ENCODE results near the gene CERS5. TPM values are rescaled to one million over a fixed set of nuclear protein-coding genes. Genes with fewer than 3 reads are reported as not detected.

The CERS5 gene
- total and polyA plus RNA-seq, 4 donors, result 6.9 to 16.2 (median 8.2) TPM

GRCh38 chr12:50086148-50086547 is 81.0 kb downstream of the CERS5 start:
- H3K9me3 ChIP-seq (ENCODE audit: control insufficient read depth in 4 of 4, low read length in 3 of 4), result no peaks in the 10 kb centered on the region
- no peaks in the 10 kb centered on the region for H3K27me3 ChIP-seq (ENCODE audit: control insufficient read depth in 4 of 4, insufficient read depth in 4 of 4, low read length in 3 of 4)
- H3K4me3 ChIP-seq (ENCODE audit: low read depth in 1 of 3, low read length in 3 of 3), result no peak overlapping the region
- H3K36me3 ChIP-seq (ENCODE audit: control insufficient read depth in 4 of 4, insufficient read depth in 3 of 4, low read depth in 1 of 4, low read length in 3 of 4), result peaks cover 7 to 35% (median 24%) of the 10 kb centered on the region in 4 donors
- no peak for DNase-seq (ENCODE audit: low spot score)
- TF ChIP-seq RXRA (IDR thresholded peaks at IDR 0.05), result no peak
- TF ChIP-seq GABPA (IDR thresholded peaks at IDR 0.05 in 1 of 2, conservative IDR thresholded peaks at IDR 0.05 in 1 of 2), result no peak
- no peak for TF ChIP-seq TAF1 (conservative IDR thresholded peaks at IDR 0.05)
- TF ChIP-seq REST (IDR thresholded peaks at IDR 0.05), result no peak
- TF ChIP-seq, protein P1, sequence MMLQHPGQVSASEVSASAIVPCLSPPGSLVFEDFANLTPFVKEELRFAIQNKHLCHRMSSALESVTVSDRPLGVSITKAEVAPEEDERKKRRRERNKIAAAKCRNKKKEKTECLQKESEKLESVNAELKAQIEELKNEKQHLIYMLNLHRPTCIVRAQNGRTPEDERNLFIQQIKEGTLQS (IDR thresholded peaks at IDR 0.05), result no peak
- TF ChIP-seq FOXA1 (IDR thresholded peaks at IDR 0.05), result no peak
- no peak for TF ChIP-seq HNF4G (IDR thresholded peaks at IDR 0.05)
- TF ChIP-seq ZBTB33 (IDR thresholded peaks at IDR 0.05), result no peak
- TF ChIP-seq MAX (IDR thresholded peaks at IDR 0.05), result no peak
- no peak for TF ChIP-seq JUND (IDR thresholded peaks at IDR 0.05)
- no peak for TF ChIP-seq HNF4A (conservative IDR thresholded peaks at IDR 0.05)
- TF ChIP-seq CTCF (IDR thresholded peaks at IDR 0.05; ENCODE audit: low read depth, low read length, missing input control), result no peak
- no peak for TF ChIP-seq NR2F2 (IDR thresholded peaks at IDR 0.05)
- TF ChIP-seq YY1 (IDR thresholded peaks at IDR 0.05), result no peak
- no peak for TF ChIP-seq SP1 (IDR thresholded peaks at IDR 0.05)
- no peak for TF ChIP-seq RAD21 (IDR thresholded peaks at IDR 0.05)
- no peak for TF ChIP-seq EGR1 (IDR thresholded peaks at IDR 0.05; ENCODE audit: low read depth in 2 of 2)
- H3K4me1 ChIP-seq (ENCODE audit: control insufficient read depth in 4 of 4, insufficient read depth in 4 of 4, low read length in 3 of 4), result peaks cover 0 to 24% (median 9%) of the 10 kb centered on the region in 4 donors
- H3K9ac ChIP-seq (ENCODE audit: low read depth in 1 of 2, low read length in 2 of 2), result no peak overlapping the region
- peak overlapping the region; percentile 82 to 88 for H3K27ac ChIP-seq (ENCODE audit: low read depth in 1 of 2, low read length in 2 of 2)
- WGBS, result 58% methylated on average over 5 of the region's 5 CpGs

Measured in liver (tissue), 9 donors.